HG03135 (cell line): ENCODE data around the gene MSH5.
"Not testable (repeated sequence)": the region's sequence is repeated elsewhere in the genome, so short reads cannot be mapped to it uniquely, and the experiment has no call there.

Experiments used
- ATAC-seq: cut with Tn5 transposase; IDR thresholded peaks from one replicate; pipeline ENCODE4 v1.9.1; 2021; ENCODE audit warnings: mild to moderate bottlenecking, moderate library complexity; ENCODE audit not compliant: unreplicated experiment

The MSH5 gene

GRCh38 chr6:31776485-31776988 is 36.7 kb downstream of the MSH5 start:
- ATAC-seq = no peak

- ATAC-seq = peak; percentile 60
Observed at GRCh38 chr6:31776989-31777666, 37.3 kb downstream of the MSH5 start, which contains the start of gene VWA7. VWA7 (minus strand) TSS chr6:31777328; CDS start chr6:31776779, 549 bp downstream.

DNA sequence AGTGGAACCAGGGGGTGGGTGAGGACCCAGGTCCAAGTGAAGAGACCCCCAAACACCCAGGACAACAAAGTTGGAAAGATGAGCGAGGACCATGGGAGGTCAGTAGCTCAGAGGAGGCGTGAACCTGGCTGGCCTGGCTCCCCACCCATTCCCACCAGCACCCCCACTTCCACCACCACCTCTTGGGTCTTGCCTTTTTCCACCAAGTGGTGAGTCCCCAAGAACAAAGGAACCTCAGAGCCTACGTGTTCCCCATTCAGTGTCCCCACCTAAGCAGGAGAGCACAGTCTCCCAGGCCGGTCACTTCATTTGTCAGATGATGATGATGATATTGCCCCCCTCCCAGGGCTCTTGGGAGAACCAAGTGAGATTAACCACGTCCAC is 37.9 kb downstream of the MSH5 start:
- ATAC-seq = no peak

GRCh38 chr6:31778193-31778592 is 38.4 kb downstream of the MSH5 start:
- ATAC-seq = no peak

- ATAC-seq = no peak
Observed at GRCh38 chr6:31778999-31779885, 39.4 kb downstream of the MSH5 start.

DNA sequence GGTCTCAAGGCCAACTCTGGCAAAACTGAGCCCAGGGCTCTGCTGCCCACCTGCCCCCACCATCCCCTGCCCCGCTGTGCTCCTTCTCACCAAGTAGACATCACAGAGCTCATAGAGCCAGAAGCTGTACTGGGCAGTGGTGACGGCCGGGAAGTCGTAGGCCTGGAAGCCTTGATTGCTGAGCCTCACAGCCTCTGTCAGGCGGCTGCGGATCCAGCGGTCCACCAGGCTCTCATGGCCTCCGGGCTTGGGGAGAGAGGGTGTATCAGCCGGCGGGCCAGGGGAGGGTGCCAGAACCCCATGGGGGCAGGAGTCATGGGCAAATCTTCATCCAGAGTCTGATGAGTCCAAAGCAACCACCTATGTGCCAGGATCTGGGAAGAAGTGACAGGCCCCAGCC is 40.1 kb downstream of the MSH5 start:
- no peak for ATAC-seq

GRCh38 chr6:31780507-31781243 is 40.9 kb downstream of the MSH5 start:
- ATAC-seq = no peak

GRCh38 chr6:31781244-31782125 is 41.7 kb downstream of the MSH5 start:
- ATAC-seq = no peak

- no peak for ATAC-seq
Observed at GRCh38 chr6:31782126-31782855, 42.5 kb downstream of the MSH5 start.

DNA sequence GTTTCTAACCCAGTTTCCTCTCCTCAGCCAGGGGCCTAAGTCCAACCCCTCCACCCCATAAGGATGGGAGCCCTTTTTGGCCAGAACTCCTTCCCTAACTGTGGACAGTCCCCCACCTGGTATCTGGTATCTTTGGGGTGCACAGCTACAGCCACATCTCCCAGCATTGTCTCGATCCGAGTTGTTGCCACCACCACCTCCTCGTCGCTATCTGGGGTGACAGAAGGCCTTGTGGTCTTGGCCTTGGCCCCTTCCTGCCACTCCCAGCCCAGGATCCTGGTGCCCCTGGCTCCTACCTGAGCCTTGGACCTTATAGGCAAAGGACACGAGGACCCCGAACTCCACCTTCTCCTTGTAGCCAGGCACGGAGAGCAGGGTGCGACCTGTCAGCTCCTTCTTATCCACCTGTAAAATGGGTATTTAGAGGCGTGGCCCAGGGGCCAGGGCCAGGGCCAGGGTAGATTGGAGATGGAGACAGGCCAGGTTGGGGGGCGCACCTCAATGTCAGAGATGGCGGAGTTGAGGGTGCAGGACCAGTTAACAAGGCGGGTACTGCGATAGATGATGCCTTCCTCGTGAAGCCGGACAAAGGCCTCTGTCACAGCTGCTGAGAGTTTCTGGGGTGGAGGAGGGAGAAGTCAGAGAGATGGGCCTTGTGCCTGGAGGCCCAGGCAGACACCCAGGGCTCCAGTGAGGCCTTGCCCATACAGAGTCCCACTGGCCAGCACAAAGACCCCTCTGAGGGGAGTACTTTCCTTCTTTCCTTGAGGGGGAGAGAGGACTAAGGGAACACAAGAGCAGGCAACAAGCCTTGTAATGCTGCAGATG is 44.5 kb downstream of the MSH5 start:
- ATAC-seq = no peak

DNA sequence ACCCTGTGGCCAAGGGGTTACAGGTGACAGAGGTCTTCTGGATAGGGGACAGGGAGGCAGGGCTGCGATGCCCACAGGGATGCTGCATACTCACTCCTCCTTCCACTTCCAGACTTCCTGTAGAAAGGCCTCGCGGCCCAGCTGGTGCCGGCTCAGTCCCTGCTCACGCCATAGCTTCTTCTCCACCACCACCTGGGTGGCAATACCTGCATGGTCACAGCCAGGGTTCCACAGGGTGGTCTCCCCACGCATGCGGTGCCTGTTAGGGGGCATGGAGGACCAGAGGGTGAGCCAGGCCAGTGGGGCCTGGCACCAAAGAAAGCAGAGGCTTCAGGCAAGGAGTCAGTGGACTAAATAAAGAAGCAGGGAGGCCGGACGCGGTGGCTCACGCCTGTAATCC is 45.7 kb downstream of the MSH5 start:
- no peak for ATAC-seq

DNA sequence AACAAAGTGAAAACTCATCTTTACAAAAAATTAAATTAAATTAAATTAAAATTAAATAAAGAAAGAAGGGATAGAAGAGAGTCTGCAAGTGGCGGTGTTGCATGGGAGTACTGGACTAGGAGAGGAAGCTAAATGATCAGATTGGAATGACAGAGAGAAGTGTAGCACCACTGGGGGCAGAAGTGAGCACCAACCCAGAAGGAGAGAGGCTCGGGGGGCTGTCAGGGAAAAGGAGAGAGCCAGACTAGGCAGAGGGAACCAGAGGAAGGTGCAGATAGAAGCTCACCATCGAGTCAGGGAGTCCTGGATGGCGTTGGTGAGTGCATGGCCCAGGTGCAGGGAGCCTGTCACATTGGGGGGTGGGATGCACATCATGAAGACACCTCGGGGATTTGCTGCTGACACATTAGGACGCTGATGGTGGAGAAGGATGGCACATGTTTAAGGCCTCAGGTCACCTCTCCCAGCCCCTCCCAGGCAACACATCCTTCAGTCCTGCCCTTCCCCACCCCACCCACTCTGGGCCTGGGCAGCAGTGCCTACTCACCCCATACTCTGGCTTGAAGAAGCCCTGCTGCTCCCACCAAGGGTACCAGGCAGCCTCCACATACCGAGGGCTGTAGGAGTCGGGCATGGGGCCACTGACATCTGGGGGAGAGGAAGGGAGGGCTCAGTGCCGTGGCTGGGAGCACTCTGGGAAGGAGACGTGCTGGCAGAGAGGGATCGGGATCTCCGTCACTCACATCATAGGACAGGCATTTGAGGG is 51.7 kb downstream of the MSH5 start:
- no peak for ATAC-seq

GRCh38 chr6:31792090-31792374 is 52.2 kb downstream of the MSH5 start:
- ATAC-seq = no peak

DNA sequence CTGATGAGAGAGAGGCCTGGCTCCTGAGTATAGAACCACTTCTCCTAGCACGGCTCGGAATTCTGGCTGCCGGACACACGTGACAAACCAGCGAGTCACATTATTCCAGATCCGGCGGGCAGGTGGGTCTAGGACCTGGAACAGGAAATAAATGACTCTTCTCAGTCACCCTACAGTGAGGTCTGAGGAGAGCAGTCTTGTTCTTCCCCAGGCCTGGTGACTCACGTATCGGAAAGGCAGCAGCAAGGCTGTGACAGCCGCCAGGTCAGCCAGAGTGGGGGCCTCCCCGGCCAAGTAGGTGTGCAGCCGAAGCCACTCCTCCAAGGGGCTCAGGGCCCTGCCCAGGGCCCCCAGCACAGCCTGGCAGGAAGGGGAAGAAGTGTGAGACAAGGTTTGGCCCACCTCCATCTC is 53.0 kb downstream of the MSH5 start:
- ATAC-seq = no peak

- not testable (repeated sequence) for ATAC-seq
Observed at GRCh38 chr6:31793927-31794245, 54.1 kb downstream of the MSH5 start.

DNA sequence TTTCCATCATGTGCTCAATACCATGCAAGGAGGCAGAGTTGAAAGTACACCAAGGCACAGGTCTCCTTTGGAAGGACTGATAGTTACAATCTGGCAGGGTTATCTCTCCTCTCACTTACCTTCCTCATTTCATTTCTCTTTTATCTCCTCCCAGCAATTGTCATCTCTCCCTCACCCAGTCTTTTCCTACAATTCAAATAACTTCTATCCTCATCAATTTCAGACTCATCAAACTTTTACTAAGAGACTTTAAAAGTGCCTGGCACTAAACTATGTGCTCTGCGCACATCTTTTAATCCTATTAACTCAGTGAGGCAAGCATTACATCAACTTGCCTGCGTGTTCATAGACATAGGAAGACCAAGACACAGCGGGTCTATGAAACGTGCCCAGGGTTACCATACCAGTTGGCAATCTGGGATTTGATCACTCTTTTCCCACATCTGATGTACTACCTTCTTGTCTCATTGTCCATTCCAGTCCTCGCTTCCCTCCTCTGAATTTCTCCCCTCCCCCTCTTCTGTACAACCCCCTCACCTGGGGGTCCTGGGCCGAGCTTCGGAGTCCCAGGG is 54.6 kb downstream of the MSH5 start:
- ATAC-seq = no peak

DNA sequence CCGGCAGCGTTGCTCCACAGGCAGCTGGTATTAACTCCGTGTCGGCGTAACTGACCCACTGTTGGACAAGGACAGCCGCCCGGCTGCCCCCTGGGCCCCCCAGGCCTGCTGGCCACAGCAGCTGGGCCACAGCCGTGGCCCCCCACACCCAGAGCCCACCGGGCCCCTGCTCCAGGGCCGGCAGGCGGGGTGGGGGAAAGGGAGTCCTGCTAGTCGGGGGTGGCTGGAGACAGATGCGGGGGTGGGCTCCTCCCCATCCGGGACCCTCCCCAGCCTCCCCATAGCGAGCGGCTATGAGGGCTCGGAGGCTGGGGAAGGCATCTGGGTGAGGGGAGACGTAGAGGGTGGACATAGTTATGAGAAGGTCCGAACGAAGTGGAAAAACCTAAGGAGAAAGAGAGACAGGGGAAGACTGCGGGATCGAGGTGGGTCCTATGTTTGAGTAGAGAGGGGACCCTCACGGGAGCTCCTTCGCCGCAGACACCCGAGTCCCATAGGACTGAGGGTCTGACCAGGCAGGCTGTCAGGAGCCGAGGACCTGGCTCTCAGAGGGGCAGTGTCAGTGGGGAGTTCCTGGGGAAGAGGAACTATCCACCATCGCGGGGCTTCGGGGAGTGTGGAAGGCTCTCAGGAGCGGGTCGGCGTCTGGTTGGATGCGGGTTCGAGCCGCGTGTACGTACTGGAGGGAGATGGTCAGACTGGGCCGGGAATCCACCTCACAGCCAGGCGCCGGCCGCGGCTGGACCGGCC is 55.2 kb downstream of the MSH5 start:
- peak; percentile 3 for ATAC-seq
